Endothelial cell of umbilical vein (primary cell): Measurements from ENCODE around the gene ZNF281. TPM values are rescaled to one million over a fixed set of nuclear protein-coding genes. Genes with fewer than 3 reads are reported as not detected.

Source experiments
- BruUV-seq: library from RNA; stranded (reverse); fragments of 400-500 nt; replicated peaks from 2 replicates; lab custom pipeline; 2021; lab: Mats Ljungman, UMichigan
- CTCF ChIA-PET: fragments of 300-600, 350-600 bp; sonication (Branson Sonifier 250); formaldehyde crosslinking; loops from one replicate; lab custom pipeline; 2021; ENCODE audit warnings: antibody characterized with exemption, inconsistent platforms; lab: Charles Lee
- POLR2A ChIA-PET: fragments of 300-600, 350-600 bp; sonication (Branson Sonifier 250); formaldehyde crosslinking; loops from one replicate; lab custom pipeline; 2021; ENCODE audit warnings: antibody characterized with exemption, inconsistent platforms; lab: Charles Lee
- DNase-seq: peaks from one replicate; pipeline ENCODE4 v3.0.0-alpha.2; 2011; ENCODE audit warnings: low read depth, low spot score
- FAIRE-seq: peaks from 2 replicates; lab custom pipeline; 2011; peaks lifted over from hg19 to GRCh38; lab: Jason Lieb, UNC
- H2AFZ ChIP-seq: 2 replicates; pipeline ENCODE4 v1.6.0; 2012; ENCODE audit warnings: low read depth, low read length, control low read depth, inconsistent platforms
- H3K27ac ChIP-seq: 2 replicates; pipeline ENCODE4 v1.5.1; 2011; ENCODE audit warnings: low read depth, mild to moderate bottlenecking, control low read depth, low read length, moderate library complexity; ENCODE audit not compliant: insufficient read depth
- H3K27me3 ChIP-seq, 2 experiments: 2 replicates each; pipeline versions ENCODE4 v1.6.0 to v1.6.1; 2011; ENCODE audit warnings: low read length in 2 of 2, mixed read lengths in 1 of 2; ENCODE audit not compliant: control insufficient read depth in 2 of 2, insufficient read depth in 2 of 2
- H3K36me3 ChIP-seq, 2 experiments: 2 replicates in 1 of 2; 3 replicates in 1 of 2; pipeline ENCODE4 v1.5.1; 2011; ENCODE audit warnings: low read length in 2 of 2, mild to moderate bottlenecking in 1 of 2, moderate library complexity in 1 of 2; ENCODE audit not compliant: control insufficient read depth in 2 of 2, insufficient read depth in 2 of 2; ENCODE audit errors: extremely low read depth in 1 of 2
- H3K4me1 ChIP-seq: 3 replicates; pipeline ENCODE4 v1.5.1; 2011; ENCODE audit warnings: mild to moderate bottlenecking, low read length; ENCODE audit not compliant: control insufficient read depth, insufficient read depth; ENCODE audit errors: extremely low read depth
- H3K4me2 ChIP-seq: 2 replicates; pipeline ENCODE4 v1.6.1; 2011; ENCODE audit warnings: low read length, control low read depth, mixed read lengths; ENCODE audit not compliant: insufficient read depth
- H3K4me3 ChIP-seq, 3 experiments: fragments of 200-600 bp in 1 of 3; sonication (generic), shearing (Covaris generic) in 1 of 3; replicated peaks in 1 of 3; 2 replicates each; pipeline ENCODE4 v1.5.1; 2011 to 2016; ENCODE audit warnings: control low read depth in 3 of 3, low read length in 3 of 3, mild to moderate bottlenecking in 2 of 3, inconsistent platforms in 1 of 3, low read depth in 1 of 3, moderate library complexity in 1 of 3; ENCODE audit not compliant: insufficient read depth in 1 of 3
- H3K79me2 ChIP-seq: 2 replicates; pipeline ENCODE4 v1.6.0; 2012; ENCODE audit warnings: low read length, inconsistent platforms; ENCODE audit not compliant: control insufficient read depth, insufficient read depth
- H3K9ac ChIP-seq: replicated peaks from 2 replicates; pipeline ENCODE3; 2011; ENCODE audit warnings: low read length, control low read depth; ENCODE audit not compliant: insufficient read depth; ENCODE audit errors: extremely low read depth
- H3K9me1 ChIP-seq: replicated peaks from 3 replicates; pipeline ENCODE4 v1.6.0; 2011; ENCODE audit warnings: mild to moderate bottlenecking, low read length; ENCODE audit not compliant: control insufficient read depth, insufficient read depth; ENCODE audit errors: extremely low read depth
- H3K9me3 ChIP-seq: replicated peaks from 2 replicates; pipeline ENCODE4 v1.5.1; 2012; ENCODE audit warnings: low read length, inconsistent platforms; ENCODE audit not compliant: control insufficient read depth, insufficient read depth
- H4K20me1 ChIP-seq: replicated peaks from 2 replicates; pipeline ENCODE3; 2011; ENCODE audit warnings: mild to moderate bottlenecking, low read length; ENCODE audit not compliant: control insufficient read depth, insufficient read depth; ENCODE audit errors: extremely low read depth
- CTCF ChIP-seq, 2 donors: IDR thresholded peaks; 1 replicate in 1 of 2; 2 replicates in 1 of 2; pipeline ENCODE4 v1.5.1; 2011; ENCODE audit warnings: low read length in 2 of 2, mild to moderate bottlenecking in 2 of 2, moderate library complexity in 2 of 2, control low read depth in 1 of 2, inconsistent platforms in 1 of 2, low read depth in 1 of 2; ENCODE audit not compliant: insufficient read depth in 1 of 2; ENCODE audit errors: extremely low read depth in 1 of 2
- EZH2 ChIP-seq: IDR thresholded peaks from 2 replicates; pipeline ENCODE4 v1.6.1; 2012; ENCODE audit warnings: borderline replicate concordance, low read depth, mild to moderate bottlenecking, moderate library complexity, low read length, inconsistent platforms; ENCODE audit not compliant: severe bottlenecking
- FOS ChIP-seq: IDR thresholded peaks from 2 replicates; pipeline ENCODE4 v1.6.1; 2011; ENCODE audit warnings: mild to moderate bottlenecking, low read length, moderate library complexity, borderline replicate concordance; ENCODE audit not compliant: insufficient read depth
- GATA2 ChIP-seq: IDR thresholded peaks from 2 replicates; pipeline ENCODE4 v1.7.0; 2011; ENCODE audit warnings: low read depth, mild to moderate bottlenecking, moderate library complexity, mixed read lengths, low read length; ENCODE audit not compliant: insufficient read length, insufficient read depth
- JUN ChIP-seq: IDR thresholded peaks from 2 replicates; pipeline ENCODE4 v1.6.1; 2011; ENCODE audit warnings: borderline replicate concordance, low read depth; ENCODE audit not compliant: insufficient read length, insufficient read depth
- MYC ChIP-seq: IDR thresholded peaks from one replicate; pipeline ENCODE4 v1.6.1; 2011; ENCODE audit warnings: mild to moderate bottlenecking, low read depth, low read length
- POLR2A ChIP-seq: IDR thresholded peaks from 2 replicates; pipeline ENCODE4 v1.6.1; 2012; ENCODE audit warnings: low read depth, mild to moderate bottlenecking, control low read depth, low read length
- POLR2AphosphoS5 ChIP-seq: IDR thresholded peaks from 2 replicates; pipeline ENCODE4 v1.6.1; 2012; ENCODE audit warnings: low read depth, mild to moderate bottlenecking, control low read depth, low read length, moderate library complexity; ENCODE audit not compliant: insufficient read depth
- dilution Hi-C: fragments of 300-500 bp; cut with MboI; formaldehyde crosslinking; loops from one replicate; pipeline ENCODE4 v1.15.0; 2019; ENCODE audit warnings: low sequenced_read_pairs; ENCODE audit not compliant: extremely low pct_ligation_motif_present
- intact Hi-C: fragments of 100-400 bp; cut with micrococcal nuclease; formaldehyde crosslinking; loops from one replicate; pipeline ENCODE4 v1.10.0; 2022
- polyA plus RNA-seq, 4 experiments: library from polyadenylated mRNA; depleted of rRNA in 3 of 4; stranded (reverse) in 3 of 4; unstranded in 1 of 4; fragments of >200 nt; gene quantifications; 2 replicates each; pipeline versions ENCODE4 v1.2.1 to v1.2.3, GENCODE V29; 2011 to 2012; ENCODE audit warnings: missing spikeins in 1 of 4
- total RNA-seq: library from RNA; stranded (reverse); gene quantifications from 2 replicates; pipeline ENCODE4 v1.2.3, GENCODE V29; 2021
- TF ChIP-seq, protein P1 (sequence below): IDR thresholded peaks from 2 replicates; pipeline ENCODE4 v1.6.1; 2011; ENCODE audit not compliant: insufficient read depth, insufficient read length

The ZNF281 gene
- total and polyA plus RNA-seq, 2 donors (not counting 3 experiments of a cell fraction or from before 2014, with no cell fraction given), result 5.2 to 22.3 TPM

GRCh38 chr1:200401708-200402107 is 8.1 kb downstream of the ZNF281 start:
- Histone ChIP-seq H3K27me3 (no peaks in the 10 kb centered on the region), H4K20me1 (peaks cover 22% of the 10 kb centered on the region), H3K79me2 (peaks cover 35% of the 10 kb centered on the region), H3K27ac (no peak overlapping the region), H3K9me1 (no peaks in the 10 kb centered on the region), H3K36me3 (peaks cover 0 to 6% of the 10 kb centered on the region in 2 experiments), H3K4me1 (peaks cover 9% of the 10 kb centered on the region), H3K4me2 (no peak overlapping the region), H3K4me3 (no peak overlapping the region), H2AFZ (no peak overlapping the region), H3K9ac (no peak overlapping the region), H3K9me3 (no peaks in the 10 kb centered on the region)
- CTCF ChIA-PET, result interaction anchor here (1.0 kb wide), 1 partner anchor 21 kb away, joined by 3 read pairs; no protein-coding TSS in a partner anchor
- intact Hi-C loops (no loop called here), dilution Hi-C loops (no loop called here)
- POLR2A ChIA-PET, result no interaction called here
- no peak for TF ChIP-seq CTCF (IDR thresholded peaks at IDR 0.05; ENCODE audit: extremely low read depth in 1 of 2, insufficient read depth in 1 of 2, low read depth in 1 of 2, low read length in 2 of 2)
- no peak for TF ChIP-seq GATA2
- no peak for TF ChIP-seq POLR2AphosphoS5
- TF ChIP-seq EZH2, result no peak
- TF ChIP-seq MYC, result no peak
- TF ChIP-seq JUN, result no peak
- TF ChIP-seq POLR2A, result no peak
- TF ChIP-seq FOS, result no peak
- TF ChIP-seq, protein P1, sequence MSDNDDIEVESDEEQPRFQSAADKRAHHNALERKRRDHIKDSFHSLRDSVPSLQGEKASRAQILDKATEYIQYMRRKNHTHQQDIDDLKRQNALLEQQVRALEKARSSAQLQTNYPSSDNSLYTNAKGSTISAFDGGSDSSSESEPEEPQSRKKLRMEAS, result no peak
- no TSS peak for BruUV-seq
- DNase-seq (no peak), FAIRE-seq (no peak)
